HG03460 (cell line): Measurements from ENCODE around the gene MALAT1.

Experiments
- ATAC-seq: cut with Tn5 transposase; IDR thresholded peaks from one replicate; pipeline ENCODE4 v1.9.1; 2021; ENCODE audit not compliant: unreplicated experiment

Gene MALAT1

DNA sequence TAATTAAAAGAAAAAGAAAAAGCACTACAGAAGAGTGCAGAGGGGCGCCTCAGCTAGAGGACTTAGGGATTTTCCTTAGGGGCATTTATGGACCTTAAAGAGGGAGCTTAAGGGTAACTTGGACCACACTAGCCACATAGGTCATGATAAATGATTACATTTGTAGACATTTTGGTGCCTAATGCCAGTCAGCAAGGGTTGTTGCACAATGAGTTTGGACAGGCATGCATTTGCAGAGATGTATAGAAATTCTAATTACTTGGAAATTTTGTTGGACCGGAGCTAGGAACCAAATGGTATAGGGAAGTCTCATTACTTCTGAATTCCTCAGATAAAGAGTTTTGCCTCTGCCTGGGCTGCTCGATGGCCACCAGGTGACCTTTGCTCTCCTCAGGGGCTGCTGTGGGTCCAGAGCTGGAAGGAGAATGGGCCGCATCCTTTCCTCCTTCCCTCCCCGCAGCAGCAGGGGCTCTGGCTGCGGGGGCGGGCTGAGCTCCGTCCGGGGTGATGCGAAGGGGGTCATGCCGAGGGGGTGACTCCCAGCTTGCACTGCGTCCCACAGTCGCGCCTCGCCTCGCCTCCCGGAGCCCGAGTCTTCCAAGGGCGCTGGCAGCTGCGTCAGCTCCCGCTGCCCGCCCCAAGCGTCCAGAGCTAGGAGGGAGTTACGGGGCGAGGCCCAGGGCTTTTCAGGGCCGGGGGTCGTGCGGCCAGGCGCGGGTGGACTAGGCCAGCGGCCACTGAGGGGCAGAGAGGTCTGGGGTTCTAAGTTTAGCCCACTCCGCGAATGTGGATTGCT lies 20.3 kb upstream of the MALAT1 start:
- ATAC-seq = no peak

DNA sequence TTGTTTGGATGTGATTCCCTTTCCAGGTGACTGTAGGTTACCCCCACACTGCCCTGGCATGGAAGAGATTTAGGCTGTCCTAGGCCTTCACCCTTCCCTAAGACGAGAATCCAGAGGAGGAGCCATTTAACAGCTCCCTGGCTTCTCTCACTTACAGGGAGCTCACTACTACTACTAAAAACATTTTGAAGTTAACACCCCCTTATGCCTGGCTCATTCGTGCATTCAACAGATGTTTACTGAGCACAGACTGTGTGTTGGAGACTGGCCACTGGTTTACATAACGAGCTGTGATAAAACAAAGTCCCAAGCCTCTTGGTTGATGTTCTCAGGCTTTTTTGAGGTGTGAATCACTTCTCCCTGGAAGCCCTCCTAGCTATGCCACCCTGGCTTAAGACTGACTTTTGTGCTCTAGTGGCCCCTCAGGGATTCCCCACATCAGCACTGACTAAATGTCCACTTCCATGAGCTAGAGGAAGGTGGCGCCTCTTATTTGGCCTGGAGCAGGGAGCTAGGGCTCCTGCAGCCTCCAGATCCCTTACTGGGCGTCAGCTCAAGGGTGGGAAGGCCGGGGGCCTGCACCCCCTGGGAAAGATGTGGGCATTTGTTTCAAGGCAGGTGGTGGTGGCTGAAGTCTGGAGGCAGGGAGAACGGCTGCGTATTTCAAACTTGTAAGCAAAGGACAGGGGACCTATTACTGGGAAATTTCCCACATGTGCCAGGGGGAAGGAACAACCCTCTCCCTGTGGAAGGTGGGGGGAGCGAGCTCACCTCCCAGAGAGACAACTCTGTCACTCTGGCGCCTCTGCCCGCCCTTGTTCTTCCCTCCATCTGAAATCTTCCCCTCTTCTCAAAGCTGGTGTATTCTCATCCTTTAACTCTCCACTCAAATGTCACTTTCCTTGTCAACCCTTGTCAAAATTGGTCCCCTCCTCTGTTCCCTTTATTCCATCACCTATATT lies 19.4 kb upstream of the MALAT1 start:
- no peak for ATAC-seq

DNA sequence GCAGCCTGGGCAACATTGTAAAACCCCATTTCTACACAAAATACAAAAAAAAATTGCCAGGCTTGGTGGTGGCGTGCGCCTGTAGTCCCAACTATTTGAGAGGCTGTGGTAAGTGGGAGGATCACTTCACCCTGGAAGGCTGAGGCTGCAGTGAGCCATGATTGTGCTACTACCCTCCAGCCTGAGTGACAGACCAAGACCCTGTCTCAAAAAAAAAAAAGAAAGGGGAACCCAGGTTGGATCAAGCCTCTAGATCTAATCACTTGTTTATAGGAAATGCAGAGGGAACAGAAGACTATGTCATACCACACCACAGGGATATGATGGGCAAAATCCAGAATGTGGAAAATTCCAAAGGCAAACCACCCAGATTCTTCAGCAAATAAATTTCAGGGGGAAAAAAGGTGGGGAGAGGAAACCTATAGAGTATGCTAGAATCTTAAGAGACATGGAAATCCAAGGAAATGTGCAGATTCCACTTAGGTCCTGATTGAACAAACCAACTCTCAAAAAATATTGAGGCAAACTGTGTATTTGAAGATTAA lies 16.5 kb upstream of the MALAT1 start:
- ATAC-seq = no peak

DNA sequence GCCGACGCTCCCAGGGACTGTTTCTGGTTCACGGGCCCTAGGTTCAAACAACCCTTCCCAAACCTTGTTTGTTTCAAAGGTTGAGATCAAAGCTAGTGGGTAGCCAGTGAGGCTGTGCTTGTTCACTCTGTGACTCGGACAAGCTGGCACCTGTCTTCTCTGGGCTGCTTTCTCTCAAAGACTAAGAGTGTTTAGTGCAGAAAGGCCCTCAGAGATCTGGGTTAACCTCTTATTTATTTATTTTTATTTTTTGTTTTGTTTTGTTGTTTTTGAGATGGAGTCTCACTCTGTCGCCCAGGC lies 13.0 kb upstream of the MALAT1 start:
- no peak for ATAC-seq

DNA sequence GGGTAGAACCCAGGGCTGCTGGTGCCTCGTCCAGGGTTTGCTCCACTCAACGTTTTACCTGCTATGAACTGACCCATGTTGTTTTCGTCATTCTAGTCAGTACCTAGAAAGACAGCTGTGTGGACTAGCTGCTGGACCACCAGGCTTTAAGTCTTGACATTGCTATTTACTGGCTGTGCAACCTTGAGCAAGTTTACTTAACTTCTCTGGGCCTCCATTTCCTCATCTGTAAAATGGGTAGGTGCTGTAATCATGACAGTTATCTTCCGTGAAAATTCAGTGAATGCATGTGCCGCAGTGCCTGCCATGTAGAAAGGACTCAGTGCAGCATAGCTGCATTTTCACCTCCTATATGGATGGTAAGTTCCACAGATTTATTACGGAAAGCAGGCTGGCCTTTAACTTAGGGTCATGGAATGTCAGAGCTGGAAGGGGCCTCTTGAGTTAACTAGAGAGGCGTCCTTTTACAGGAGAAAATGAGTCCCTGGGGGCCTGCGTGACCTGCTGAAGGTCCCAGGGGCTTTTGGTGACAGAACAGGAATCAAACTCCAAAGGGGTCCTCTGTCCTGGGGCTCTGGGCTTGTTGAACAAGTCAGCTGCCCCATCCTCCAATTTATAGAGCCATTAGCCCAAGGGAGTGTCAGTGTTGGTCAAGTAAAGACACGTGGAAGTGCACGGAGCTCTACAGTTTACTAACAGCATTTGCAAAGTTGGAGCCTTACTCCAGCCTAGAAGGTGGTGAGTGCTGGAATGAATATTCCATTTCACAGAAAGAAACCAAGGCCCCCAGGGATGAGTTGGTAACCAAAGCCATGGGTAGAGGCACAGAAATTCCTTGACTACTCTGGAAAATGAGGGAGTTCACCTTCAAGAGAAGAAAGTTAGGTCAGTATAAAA lies 12.0 kb upstream of the MALAT1 start:
- ATAC-seq = no peak

DNA sequence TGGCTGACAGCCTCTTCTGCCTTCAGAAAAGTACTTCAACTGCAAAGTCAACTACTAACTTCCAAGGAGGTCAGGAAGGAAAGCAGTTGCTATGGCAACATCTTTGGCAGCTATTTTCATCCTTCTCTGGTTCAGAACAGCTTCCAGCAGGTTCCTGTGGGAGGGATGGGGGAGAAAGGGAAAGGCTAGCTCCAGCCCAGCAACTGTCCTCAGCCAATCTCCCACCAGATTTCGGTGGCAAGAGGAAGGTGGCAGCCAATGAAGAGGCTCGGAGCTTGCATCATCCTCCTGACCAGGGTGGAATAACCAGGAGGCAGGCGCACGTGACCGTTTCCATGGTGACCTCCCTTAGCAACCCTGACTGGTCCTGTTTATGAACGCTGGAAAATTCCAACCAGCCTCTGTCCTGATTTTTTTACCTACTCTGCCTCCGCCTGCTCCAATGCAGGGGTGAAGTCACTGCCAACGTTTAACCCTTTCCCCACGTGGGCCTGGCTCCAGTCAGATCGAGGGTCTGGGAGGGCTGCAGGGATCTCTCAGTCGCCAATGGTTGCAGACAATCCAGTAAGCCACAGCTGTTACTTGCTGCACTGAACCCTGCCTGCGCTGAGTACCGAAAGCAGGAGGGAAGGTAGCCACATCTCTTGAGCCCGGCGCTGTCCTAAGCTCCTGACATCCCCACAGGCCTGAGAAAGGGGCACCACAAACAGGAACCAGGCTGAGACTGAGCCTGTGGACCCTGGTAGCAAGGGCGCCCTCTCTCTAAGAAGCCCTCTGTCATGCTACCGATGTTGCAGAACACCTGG lies 11.2 kb upstream of the MALAT1 start:
- no peak for ATAC-seq

DNA sequence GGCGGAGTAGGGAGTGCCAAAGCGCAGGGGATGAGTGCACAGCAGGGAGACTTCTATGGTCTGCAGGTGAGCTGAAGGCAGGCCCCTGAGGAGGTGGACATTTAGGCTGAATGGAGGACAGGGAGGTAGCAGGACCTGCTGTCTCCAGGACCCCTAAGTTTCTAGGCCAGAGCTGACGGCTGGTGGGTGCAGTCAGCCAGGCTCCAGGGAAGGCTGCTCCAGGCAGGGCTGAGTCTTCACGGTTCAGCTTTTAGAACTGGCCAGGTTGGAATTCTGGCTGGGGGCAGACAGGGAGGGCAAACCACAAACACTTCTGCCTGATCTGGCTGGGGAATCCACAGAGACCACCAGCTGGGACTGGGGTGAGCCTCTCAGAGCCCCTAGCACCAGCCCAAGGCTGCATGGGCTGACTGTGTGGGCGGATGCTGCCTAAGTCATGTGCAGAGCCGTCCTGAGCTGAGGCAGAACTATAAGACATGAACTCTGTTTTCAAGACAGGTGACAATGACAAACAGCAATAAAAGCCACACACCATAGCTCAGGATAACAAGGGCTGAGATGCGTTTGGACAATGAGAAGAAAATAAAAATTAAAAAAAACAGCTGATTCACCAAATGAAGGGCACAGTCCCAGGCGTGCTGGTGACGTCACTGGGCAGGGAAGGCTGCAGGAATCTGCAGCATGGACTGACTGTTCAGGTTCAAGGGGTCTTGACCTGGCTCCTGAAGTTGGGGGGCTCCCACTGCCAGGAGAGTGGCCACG lies 10.4 kb upstream of the MALAT1 start:
- ATAC-seq = no peak

DNA sequence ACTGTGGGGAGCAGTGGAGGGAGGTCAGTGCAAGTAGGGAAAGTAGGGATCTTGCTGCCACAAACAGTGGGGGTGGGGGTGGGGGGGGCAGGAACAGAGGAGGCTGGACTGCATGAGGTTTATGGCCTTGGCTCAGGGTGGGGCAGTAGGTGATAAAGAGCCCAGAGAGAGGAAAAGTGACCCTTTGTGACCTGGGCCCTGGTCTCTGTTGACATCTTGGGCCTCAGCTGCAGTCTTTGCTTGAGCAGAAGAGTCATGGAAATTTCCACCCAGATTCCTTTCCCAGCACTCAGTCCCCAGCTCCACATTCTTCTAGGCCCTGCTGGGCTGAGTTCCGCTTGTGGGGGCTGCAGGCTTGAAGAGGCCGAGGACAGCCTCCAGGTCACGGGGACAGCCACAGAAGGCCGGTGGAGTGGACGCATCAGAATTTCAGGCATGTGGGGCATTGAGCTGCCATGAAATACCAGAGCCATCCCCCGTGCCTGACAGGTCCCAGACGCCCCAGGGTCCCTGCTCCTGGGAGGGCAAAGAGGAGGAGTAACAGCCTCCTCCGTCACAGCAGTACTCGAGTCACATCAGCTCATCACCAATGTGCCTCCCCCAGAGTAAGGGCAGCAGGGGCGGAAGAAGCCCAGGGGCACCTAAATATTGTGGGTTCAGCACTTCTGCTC lies 9.7 kb upstream of the MALAT1 start:
- ATAC-seq = no peak

DNA sequence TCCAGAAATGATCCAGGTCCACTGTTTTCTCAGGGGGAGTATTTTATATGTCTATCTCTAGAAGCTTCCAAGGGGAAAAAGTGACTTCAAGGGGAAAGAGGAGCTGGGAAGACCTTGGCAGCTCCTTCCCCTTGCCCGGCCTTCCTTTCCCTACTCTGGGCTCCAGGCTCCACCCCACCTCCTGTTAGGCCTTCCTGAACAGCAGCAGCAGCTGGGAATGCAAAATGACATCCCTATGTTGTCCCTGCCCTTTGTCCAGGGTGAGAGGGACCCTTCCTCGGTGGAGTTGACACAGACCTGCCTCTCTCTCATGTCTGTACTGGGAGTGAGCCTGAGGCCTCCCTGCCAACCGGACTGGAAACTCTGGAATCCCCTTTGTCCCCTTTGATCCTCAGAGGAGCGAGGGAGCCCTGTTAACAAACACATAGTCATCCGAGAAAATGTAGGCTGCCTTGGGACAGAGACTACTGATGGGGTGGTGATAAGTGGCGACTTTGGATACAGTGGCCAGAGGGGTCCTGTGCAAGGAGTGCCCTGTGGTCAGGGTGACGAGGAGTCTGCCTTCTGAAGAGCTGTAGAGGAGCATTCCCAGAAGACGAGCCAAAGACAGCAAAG lies 9.0 kb upstream of the MALAT1 start:
- ATAC-seq = no peak

DNA sequence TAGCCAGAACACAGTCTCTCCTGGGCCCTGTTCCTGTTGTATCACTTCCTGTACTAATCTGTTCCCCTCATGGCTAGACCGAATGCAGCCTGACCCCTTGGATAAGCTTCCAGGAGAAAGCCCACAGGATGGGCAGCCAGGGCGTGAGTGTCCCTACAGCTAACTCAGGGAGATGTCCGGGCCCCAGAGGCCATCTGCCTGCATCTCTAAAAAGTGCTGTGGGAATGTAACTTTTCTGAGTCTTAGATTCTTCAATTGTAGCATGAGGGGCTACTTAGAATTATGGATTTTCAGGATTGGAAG lies 7.7 kb upstream of the MALAT1 start:
- no peak for ATAC-seq

DNA sequence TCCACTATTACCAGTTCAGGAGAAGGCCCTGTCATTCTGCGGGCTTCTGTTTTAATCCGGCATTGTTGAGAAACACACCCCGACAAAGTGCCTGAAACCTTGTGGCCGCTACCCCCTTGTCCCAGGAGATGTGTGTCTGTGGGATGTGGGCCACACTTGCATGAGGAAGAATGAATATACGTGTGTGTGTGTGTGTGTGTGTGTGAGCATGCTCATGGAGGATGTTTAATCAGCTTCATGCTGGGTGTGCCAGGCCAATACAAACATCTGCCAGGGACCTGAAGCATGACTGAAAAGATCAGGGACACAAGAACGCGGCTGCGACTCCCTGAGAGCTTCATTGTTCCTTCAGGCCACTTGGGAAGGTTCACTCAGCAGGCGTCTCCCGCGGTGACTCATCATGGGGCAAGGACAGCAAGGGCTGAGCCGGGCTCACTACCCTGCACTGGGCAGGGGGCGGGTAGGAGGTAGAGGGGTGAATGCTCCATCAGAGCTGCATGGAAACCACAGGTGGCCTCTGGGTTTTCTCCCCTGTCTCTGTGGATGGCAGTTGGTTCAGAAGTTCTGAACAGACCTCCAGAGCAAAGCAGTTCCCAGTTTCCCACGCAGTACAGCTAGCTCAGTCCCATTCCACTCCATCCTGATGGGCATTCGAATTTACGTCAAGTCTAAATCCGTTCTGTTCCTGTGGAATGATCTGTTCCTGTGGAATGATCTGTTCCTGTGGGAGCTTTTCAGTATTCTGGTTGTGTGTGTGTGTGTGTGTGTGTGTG lies 7.0 kb upstream of the MALAT1 start:
- ATAC-seq = no peak

DNA sequence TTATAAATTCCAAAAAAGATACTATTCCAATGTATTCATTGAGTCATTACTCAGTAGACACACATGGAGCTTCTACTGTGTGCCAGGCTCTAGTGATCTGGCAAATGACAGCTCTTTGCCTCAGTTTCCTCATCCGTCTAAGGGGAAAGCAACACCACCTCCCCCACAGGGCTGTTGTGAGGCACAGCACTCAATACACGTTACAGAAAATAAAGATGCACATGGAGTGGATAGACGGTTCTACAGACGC lies 6.5 kb upstream of the MALAT1 start:
- no peak for ATAC-seq

DNA sequence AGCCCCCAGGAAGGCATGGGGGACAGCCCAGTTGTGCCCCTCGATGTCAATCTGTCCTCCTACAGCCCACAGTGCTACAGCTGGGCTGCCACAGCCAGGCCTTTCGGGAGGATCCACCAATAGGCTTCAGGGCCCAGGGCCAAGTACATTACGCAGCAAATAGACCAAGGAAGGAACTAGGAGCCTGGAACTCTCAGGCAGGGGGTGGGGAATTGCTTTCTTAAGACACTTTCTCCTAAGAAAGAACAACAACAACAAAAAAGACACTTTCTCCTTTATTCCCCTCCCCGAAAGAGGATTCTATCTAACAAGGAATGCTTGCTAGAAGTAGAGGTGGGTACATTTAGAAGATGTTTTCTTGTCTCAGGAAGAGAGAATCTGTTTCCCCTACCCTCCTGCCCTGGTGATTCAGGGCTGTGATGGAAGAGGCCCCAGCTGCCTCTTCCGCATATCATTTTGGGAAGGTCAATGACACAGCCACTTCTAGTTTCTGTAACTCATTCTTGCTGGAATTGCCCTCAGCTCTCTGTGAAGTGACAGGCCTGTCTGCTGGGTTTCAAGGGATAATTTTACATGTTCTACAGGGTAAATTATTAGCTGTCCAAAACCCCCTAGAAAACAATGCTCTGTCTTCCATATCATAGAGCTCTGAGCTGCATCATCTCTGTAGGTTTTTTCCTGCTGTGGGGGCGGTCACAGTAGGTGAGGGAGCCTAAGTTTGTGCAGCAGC lies 6.0 kb upstream of the MALAT1 start:
- no peak for ATAC-seq

DNA sequence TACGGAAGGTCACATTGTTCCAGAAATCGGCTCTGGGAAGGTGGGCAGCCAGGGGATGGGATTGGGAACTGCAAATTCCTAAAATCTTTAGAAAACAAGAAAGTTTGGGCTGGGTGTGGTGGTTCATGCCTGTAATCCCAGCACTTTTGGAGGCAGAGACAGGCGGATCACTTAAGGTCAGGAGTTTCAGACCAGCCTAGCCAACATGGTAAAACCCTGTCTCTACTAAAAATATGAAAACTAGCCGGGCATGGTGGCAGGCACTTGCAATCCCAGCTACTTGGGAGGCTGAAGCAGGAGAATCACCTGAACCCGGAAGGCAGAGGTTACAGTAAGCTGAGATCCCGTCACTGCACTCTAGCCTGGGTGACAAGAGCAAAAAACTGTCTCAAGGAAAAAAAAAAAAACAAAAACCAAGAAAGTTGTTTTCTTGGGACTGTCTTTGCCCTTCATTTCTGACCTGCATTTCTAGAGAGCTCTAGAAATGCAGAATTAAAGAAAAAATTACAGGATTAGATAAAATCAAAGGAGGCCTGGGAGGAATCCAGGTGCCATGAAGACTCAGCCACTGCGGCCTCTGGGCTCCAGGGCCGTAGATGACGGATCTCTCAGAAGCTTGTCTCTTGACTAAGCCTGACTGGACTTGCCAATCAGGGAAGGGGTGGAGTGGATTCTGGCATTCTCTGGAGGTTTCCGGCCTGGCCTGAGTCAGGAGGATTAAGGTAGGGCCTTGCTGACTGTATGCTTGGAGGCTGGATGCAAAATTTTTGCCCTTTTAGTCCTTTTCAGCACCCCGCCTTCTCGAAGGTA lies 5.3 kb upstream of the MALAT1 start:
- no peak for ATAC-seq

DNA sequence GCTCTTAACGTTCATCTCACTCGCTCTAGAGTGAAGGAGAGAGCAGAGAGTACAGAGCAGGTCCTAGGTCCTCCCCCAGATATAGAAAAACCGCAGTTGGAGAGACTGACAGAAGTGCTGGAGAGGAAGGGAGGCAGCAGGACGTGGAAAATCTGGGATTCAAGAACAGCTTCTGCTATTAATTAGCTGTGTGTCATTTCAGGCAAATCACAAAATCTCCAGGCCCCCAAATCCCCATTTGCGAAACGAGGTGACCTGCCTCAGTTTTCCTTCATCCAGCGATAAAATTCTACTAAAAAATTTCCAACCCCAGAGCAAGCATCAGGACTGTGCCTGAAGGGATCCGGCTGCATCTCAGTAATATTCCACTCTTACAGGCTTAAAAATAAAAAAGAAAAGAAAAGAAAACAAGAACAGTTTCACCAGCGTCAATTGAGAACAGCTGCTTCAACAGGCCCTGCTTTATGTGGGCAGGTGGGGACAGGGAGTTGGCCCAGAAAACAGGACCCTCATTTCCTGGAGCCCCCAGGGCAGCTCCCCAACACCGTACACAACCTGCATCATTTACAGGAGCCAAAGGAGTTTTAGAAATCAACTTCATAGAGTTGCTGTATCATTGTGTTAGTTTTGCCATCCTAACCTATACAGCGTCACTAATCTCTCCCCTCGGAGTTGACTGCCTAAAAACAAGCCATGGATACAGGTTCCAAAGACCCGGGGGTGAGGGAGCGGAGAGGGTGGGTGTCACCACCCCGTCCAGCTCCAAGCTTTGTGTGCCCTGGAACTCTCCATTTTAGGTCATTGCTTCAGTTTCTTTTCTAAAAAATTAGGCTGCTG lies 2.3 kb upstream of the MALAT1 start:
- no peak for ATAC-seq
